Epithelial cell of proximal tubule (primary cell): Measurements from ENCODE around the gene NFIC. TPM values are rescaled to one million over a fixed set of nuclear protein-coding genes. Genes with fewer than 3 reads are reported as not detected.

Source experiments
- DNase-seq: peaks from one replicate; pipeline ENCODE4 v3.0.0-alpha.2; 2011; ENCODE audit warnings: low read depth
- H3K4me3 ChIP-seq: 2 replicates; pipeline ENCODE4 v1.5.1; 2011; ENCODE audit warnings: low read depth, mild to moderate bottlenecking, low read length
- total RNA-seq: library from RNA; depleted of rRNA; stranded (reverse); fragments of >200 nt; gene quantifications from 2 replicates; pipeline ENCODE4 v1.2.3, GENCODE V29; 2015
- TF ChIP-seq, protein P1 (sequence below): conservative IDR thresholded peaks from 2 replicates; pipeline ENCODE4 v1.5.1; 2012; ENCODE audit warnings: low read depth, mild to moderate bottlenecking, low read length

NFIC gene
- total RNA-seq, 1 donor from 2014 or later: 16.8 TPM

DNA sequence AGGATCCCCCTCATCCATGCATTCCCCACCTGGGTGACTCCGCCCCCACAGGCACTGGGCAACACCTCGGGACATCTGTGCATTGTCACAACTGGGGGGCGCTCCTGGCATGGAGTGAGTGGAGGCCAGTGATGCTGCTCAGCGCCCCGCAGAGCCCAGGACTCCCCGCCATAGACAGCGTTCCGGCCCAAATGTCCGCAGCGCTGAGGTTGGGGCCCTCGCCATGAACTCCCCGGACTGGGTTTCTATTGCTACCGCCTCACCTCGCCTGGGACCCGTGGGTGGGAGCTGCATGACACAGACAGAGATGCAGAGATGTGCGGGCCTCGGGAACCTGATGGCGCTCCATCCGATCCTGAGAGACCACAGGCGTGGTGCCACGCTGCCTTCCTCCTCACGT lies 144.3 kb downstream of the NFIC start:
- DNase-seq: no peak
- TF ChIP-seq, protein P1, sequence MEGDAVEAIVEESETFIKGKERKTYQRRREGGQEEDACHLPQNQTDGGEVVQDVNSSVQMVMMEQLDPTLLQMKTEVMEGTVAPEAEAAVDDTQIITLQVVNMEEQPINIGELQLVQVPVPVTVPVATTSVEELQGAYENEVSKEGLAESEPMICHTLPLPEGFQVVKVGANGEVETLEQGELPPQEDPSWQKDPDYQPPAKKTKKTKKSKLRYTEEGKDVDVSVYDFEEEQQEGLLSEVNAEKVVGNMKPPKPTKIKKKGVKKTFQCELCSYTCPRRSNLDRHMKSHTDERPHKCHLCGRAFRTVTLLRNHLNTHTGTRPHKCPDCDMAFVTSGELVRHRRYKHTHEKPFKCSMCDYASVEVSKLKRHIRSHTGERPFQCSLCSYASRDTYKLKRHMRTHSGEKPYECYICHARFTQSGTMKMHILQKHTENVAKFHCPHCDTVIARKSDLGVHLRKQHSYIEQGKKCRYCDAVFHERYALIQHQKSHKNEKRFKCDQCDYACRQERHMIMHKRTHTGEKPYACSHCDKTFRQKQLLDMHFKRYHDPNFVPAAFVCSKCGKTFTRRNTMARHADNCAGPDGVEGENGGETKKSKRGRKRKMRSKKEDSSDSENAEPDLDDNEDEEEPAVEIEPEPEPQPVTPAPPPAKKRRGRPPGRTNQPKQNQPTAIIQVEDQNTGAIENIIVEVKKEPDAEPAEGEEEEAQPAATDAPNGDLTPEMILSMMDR: no peak

DNA sequence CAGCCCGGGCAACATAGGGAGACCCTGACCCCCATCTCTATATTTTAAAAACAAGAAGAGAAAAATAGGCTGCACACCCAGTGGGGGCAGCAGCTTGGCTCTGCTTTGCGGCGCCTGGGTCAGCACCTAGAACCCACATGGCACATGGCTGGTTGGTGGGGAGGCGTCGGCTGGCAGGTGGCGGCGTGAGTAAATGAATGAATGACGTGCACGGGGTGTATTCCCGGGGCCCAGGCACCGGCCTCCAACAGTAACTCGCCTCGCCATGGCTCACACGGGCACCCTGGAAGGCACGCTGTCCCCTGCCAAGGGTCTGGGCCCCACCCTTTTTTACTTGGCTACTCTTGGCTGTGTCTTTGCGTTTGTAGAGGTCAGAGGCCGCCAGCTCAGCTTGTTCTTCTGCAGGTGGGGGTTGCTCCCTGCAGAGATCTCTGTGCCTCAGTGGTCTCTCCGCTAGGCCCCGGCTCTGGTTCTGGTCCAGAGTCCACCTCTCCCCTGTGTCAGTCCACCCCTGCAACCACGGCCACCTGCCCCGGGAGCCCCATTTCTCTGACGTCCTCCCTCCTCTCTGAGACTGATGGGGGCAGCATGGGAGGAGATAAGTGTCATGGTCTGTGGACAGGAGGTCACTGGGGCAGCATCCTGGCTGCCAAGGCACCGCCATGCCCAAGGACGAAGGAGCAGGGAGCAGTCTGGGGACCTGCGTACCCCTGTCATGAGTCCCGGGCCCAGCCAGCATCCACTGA lies 145.3 kb downstream of the NFIC start:
- H3K4me3 ChIP-seq: no peak overlapping the region
- TF ChIP-seq, protein P1: no peak
- no peak for DNase-seq

More for the DNA sequence above, 144.3 kb downstream of the NFIC start:
- H3K4me3 ChIP-seq: no peak overlapping the region

DNA sequence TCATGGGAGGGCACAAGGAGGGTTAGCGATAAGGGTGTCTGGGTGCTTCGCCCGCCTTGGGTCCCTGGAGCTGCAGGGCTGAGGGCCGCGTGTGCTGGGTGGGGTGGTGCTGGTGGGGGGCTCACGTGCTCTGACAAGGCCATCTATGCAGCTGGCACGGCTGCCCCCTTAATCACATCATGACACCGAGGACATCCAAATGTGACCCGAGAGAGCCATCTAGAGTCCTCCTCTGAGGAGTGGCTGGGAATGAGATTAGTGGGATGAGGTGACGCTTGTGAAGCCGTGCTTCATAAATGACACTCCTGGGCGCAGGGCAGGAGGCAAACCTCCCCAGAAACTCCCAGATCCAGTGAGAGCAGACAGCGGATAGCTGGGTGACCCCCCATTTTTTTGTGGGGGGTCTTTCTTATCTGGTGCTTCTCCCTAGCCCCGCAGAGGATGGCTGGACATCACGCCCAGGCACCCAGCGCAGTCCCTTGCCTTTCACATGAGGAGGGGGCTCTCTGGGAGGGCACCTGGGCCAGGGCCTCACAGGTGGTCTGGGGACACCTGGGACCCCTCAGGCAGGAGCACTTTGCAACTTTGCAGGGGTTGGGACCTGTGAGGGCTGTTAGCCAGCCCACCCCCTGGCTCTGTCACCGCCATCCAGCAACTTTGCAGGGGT lies 146.3 kb downstream of the NFIC start:
- TF ChIP-seq, protein P1: no peak
- no peak for DNase-seq
- H3K4me3 ChIP-seq: no peak overlapping the region

DNA sequence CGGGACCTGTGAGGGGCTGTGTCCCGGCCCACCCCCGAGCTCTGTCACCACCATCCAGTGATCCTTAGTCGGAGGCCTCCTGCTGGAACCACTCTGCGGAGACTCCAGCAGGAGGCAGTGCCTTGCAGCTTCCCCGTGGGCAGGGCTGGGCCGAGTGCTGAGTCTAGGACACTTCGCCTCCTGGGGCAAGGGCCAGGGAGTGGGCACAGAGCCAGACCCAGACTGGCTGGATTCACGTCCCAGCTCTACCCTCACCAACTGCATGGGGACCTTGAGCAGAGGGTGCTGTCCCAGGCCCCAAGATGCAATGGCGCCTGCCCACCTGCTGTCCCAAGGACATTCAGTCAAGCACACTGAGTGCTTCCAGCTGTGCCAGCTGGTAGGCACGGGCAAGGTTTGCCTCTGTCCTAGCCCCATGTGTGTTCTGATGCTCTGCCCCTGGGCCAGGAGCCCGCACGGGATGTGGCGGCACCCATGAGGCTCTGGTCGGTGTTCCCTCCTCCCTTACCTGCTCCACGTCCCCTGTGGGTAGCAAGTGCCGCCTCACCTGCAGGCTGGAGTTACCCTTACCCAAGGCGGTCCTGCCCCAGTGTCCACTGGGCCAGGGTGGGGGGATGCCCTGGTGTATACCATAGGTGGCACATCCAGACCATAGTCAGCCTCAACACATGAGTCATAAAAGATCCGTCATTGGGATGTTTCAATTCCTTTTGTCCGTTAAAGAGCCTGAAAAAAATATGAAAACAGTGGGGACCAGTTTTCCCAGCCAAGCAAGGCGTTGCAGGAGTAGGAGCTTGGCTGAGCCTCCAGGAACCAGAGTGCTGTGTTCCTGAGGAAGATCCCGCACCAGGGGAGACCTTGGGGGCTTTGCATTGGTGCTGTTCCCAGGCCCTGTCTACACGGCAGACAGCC lies 147.1 kb downstream of the NFIC start:
- TF ChIP-seq, protein P1: no peak

DNA sequence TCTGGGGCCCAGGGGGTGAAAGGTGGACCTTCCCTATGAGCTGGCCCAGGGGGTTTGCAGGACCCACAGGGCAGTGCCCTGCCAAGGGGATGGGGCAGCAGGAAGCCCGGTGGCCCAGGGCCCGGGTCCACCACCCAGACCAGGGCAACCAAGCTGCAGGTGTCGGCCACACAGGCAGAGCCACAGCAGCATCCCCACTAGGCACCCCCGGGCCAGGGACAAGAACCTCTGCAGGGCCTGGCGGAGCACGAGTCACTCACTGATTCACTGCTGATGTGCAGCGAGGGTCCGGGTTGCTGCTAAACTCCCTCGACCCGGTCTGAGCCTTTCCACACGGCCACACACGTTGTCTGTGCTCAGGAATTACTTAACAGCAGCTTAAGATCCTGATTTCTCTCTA lies 148.5 kb downstream of the NFIC start:
- TF ChIP-seq, protein P1: no peak
- no peak overlapping the region for H3K4me3 ChIP-seq
- no peak for DNase-seq

More for the DNA sequence above, 147.1 kb downstream of the NFIC start:
- DNase-seq: no peak
- no peak overlapping the region for H3K4me3 ChIP-seq

DNA sequence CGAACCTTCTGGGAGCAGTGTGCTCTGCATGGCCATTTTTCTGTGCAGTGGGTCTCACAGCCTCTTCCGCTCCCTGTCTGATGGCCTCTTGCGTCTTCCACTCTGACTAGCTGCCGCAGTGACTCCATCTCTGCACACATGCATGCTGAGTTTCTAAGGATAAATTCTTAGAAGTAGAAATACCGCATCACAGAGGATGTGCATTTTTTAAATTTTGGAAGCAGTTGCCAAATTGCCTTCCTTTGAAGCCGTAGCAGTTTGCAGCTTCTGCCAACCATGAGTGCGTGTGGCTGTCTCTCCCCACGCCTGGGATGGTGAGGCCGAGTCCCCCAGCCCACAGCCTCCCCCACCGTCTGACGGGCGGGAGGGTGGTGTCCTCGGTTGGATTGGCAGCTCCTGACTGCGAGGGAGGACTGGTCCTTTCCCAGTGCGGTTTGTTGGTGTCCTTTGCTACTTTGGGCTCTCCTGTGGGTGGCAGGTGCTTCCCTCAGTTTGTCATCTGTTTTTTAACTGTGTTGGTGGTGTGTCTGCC lies 149.6 kb downstream of the NFIC start:
- no peak for DNase-seq
- TF ChIP-seq, protein P1: no peak
- no peak overlapping the region for H3K4me3 ChIP-seq
